RKO (cell line): Measurements from ENCODE around the gene DISC1.
"Not testable (repeated sequence)": the region's sequence is repeated elsewhere in the genome, so short reads cannot be mapped to it uniquely, and the experiment has no call there.

Experiments used
- DNase-seq: peaks from one replicate; pipeline ENCODE4 v3.0.0-alpha.2; 2016; ENCODE audit warnings: low spot score

The DISC1 gene

DNA sequence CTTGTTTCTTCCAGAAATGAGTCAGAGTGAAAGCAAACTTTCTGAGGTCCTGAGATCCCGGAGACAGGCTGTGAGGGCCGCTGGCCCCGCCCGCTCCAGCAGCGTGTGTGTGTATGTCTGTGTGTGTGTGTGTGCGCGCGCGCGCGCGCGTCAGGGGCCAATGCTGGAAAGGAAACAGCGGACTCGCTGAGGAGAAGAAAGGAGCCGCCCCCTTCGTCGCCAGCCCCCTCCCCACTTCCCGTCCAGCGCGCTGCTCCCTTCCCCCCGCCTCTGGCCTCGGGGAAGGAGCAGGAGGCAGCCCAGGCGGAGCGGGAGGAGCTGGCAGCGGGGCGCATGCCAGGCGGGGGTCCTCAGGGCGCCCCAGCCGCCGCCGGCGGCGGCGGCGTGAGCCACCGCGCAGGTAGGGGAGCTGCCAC, at the start of gene DISC1:
Gene DISC1, plus strand, starts transcription at position 256 of the 416 bp plus-strand sequence. Its CDS starts 78 bp downstream, at position 334.
- DNase-seq, result peak; percentile 94

DNA sequence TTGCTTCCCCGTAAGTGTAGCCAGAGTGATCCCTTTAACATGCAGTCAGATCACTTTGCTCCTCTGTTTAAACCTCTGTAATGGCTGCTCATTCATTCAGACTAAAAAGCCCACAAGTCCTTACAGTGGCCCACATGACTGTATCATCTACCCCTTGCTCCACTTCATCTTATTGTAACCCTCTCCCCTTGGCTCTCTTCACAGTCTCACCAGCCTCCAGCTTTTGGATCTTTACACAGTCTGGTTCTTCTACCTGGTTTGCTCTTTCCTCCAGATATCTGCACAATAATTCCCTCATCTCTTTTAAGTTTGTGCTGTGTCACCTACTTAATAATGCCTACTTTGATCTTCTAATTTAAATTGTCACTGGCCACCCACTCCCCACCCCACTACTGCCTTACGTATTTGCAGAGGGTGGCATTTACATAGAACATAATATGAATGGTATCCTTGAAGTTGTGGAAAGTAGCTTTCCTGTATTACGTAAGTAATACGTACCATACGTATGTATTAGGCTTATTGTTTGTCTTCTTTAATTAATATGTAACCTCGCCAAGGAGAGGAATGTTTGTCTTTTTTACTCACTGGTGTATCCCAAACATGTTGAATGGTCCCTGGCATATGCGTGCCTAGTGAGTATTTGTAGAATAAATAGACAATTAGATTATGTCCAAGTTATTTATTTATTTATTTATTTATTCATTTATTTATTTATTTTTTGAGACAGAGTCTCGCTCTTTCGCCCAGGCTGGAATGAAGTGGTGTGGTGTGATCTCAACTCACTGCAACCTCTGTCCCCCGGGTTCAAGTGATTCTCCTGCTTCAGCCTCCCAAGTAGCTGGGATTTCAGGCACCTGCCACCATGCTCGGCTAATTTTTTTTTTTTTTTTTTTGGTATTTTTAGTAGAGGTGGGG, 49.5 kb upstream of the DISC1 start:
- DNase-seq, result no peak

DNA sequence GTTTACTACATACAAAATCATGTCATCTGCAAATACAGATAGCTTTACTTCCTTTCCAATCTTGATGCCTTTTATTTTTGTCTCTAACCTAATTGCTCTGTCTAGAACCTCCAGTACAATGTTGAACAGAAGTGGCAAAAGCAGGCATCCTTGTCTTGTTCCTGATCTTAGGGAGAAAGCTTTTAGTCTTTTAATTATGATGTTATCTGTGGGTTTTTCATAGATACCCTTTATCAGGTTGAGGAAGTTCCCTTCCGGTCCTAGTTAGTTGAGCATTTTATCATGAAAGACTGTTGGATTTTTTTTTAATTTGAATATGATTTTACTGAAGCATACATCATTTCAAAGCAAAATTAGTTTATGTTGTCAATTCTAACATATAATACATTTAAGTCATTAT, 45.7 kb upstream of the DISC1 start:
- no peak for DNase-seq

DNA sequence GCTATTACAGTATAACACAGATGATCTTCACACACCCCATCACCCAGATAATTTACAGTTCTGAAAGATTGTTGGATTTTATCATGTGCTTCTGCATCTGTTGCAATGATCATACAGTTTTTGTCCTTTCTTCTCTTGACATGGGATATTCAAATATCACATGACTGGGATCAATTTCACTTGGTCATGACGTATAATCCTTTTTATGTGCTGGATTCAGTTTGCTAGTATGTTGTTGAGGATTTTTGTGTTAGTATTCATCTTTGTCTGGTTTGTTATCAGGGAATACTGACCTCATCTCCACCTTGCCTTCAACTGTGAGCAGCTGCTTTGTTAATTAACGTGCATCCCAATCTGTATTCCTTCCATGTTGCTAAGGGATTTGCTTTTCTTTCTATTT, 44.7 kb upstream of the DISC1 start:
- DNase-seq, result no peak

DNA sequence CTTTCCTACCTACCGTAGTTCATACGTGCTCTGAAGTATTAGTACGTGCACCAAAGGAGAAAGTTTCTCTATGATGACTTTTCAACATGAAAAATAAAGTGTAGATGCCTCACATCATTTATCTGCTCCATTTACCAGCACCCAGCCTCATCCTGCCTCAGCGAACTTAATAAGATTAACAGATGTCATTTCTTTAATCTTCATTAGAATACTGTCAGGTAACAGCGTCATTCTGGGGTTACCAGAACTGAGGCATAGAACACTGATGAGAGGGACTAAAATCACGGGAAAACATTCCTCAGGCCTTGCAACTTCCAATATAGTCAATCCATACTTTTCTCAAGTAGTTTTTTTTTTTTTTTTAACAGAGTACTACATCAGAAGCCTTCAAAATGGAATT, 43.2 kb upstream of the DISC1 start:
- DNase-seq, result no peak

DNA sequence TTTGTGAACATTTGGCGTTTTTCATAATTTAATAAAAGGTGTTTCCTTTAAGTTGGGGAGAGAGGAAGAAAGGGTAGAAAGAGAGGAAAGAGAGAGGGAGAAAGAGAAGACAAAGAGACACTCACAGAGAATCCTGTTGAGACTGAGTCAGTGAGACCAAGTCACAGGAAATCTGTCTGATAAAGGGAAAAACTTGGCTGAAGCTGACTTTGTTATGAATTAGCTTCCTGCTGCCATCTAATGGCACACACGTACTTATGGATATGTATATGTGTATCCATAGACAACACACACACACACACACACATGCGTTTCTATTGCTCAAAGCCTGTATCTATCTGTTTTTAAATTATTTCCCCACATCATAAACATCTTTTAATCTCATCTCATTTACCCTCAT, 42.5 kb upstream of the DISC1 start:
- DNase-seq, result peak; percentile 88

DNA sequence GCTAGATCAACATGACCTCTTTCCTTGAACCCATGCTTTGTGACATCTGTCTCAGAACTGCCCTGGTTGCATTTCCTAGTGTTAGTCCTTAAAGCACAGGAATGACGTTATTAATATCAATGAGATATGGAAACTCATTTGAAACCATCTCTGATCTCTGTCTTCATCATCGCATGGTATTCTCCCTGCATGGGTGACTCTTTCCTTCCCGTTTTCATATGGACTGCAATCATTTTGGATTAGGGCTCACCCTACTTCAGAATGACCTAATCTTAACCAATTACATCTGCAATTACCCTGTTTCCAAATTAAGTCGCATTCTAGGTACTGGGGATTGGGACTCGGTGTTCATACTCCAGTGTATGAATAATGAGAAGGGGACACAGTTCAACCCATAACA, 41.7 kb upstream of the DISC1 start:
- DNase-seq, result no peak

DNA sequence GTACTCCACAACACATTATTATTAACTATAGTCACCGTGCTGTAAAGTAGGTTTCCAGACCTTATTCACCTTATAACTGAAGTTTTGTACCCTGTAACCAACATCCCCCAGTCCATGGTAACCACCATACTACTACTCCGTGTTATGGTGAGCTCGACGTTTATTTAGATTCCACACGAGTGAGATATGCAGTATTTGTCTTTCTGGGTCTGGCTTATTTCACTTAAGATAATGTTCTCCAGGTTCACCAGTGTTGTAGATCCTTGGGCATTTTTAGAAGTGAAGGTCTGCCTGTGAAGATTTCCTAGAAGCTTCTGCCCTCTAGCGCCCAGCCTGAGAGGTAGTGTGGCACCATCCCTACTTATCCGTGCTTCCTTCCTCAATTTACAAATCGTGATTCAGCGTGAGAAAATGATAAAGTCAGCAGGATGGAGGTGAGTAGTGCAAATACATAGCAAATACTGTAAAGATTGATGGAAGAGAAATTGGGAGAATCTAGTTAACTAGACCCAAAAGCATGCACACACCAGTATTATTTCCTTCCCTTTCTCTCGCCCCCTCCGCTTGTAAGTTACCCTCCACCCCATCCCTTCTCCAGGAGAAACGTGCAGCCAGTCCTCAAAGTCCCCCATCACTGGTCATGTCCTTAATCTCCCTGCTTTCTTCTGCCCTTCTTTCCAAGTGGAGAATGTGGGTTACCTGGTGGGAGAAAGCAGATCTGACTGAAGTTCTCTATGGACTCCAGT, 36.0 kb upstream of the DISC1 start:
- peak; percentile 84 for DNase-seq

DNA sequence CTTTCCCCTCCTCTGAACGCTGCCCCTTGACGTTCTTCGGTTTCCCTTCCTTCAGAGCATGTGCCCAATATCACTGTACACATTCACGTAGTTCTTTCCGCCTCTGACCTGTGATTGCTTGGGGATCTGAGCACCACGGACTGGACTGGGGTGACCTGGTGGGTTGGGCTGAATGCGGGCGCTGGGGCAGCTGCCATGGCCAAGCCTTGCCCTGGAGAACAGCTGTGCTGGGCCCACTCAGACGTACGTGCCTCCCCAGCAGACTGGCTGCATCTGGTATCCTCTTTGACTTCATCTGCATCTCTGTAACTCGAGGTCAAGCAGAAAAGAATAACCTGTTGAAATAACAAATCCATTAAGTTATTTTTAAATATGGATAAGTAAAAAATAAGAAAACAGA, 35.1 kb upstream of the DISC1 start:
- DNase-seq, result no peak

DNA sequence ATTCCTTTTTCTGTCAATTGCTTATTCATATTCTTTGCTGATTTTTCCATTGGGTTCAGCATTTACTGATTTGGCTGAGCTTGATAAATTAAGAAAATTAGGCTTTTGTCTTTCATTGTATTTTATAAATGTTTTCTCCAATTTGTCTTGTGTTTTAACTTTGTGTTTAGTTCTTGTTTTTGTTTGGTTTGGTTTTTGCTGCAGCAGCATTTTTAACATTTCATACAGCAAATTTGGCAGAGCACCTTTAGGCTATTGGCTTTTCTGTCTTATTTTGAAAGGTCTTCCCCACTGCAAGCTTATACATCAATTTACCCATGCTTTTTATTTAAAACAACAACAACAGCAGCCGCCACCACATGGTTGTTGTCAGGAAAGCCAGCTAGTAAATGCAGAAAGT, 33.8 kb upstream of the DISC1 start:
- no peak for DNase-seq

DNA sequence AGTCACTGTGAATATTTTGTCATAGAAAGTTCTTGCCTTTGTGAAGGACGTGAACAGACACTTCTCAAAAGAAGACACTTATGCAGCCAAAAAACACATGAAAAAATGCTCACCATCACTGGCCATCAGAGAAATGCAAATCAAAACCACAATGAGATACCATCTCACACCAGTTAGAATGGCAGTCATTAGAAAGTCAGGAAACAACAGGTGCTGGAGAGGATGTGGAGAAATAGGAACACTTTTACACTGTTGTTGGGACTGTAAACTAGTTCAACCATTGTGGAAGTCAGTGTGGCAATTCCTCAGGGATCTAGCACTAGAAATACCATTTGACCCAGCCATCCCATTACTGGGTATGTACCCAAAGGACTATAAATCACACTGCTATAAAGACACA, 33.3 kb upstream of the DISC1 start:
- DNase-seq, result not testable (repeated sequence)

DNA sequence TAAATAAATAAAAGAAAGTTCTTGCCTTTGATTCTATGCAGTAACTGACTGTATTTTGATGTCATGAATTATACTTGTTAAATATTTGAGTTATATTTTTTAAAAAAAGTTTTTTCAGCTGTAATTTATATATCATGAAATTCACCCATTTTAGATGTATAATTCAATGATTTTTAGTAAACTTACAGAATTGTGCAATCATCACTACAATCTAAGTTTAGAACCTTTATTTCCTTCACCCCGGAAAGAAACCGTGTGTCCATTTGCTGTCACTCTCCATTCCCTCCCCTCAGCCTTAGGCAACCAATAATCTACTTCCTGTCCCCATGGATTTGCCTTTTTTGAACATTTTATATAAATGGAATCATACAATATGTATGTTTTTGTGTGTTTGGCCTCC, 32.5 kb upstream of the DISC1 start:
- DNase-seq, result no peak

DNA sequence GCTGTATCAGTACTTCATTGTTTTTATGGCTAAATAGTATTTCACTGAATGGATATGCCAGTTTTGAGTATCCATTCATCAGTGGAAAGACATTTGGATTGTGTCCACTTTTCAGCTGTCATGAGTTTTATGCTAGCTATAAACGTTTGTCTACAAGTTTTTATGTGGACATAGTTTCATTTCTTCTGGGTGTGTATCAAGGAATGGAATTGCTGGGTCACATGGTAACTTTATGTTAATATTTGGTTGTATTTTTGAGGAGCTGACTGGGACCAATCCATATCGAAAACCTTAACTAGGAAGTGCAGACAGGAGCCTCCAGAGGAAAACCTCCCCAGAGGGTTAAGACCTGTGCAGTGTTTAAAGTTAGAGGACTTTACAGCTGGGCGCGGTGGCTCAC, 31.8 kb upstream of the DISC1 start:
- DNase-seq, result no peak

DNA sequence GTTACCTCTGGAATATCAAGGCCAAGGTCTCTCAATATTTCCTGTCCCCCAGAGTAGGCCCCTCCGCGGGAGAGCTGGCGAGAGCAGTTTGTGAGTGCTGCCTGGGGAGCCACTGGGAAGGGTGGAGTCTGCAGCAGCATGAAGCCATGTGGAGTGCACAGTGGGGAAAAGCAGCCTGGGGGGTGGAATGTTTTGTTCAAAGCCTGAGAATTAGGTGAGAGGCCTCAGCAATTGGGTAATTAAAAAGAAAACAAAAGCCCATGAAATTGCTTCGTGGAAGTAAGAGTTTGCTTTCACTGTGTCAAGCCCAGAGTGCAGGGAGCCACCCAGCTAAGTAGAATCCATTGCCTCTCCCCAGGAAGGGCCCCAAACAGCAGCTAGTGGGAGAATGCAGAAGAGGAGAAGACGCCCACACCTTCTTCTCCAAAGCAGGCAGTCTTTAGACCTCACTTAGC, 30.2 kb upstream of the DISC1 start:
- DNase-seq, result no peak

DNA sequence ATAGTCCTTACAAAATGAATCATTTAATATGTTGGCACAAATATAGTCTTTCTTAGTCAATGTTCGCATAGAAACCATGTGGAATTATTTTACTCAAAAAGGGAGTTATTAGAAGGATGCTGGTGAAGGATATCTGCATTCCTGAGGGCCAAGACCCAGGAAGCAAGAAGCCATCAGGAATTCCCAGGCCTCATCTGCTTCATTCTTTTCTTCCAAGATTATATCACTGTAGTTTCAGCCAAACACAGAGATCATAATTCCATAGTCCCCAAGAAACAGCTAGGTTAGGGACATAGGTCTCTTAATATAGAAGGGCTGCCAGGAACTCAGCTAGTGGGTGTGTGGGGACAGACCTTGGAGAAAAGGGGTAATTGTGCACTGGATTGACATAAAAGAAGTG, 28.6 kb upstream of the DISC1 start:
- no peak for DNase-seq

DNA sequence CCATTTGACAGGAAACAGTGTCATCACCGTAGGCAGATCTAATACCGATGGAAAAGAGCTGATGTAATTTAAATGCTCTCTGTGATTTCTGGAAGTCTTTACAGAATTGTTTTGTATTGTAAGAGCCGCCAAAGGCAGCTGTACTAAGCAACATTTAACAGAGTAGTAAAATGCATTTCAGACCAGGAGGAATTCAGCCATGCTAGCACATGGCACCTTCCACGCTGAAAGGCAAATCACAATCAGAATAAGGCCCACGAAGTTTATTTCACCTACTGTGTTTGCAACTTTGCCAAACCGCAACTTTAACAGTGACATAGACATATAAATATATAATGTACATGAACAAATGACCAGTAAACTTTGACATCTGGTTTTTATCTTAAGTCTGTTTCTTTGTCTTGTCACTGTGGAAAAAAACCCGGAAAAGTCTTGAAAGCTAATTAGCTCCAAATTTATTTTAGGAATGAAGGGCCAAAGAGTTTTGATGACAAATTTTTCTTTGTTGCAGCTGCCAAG, 26.1 kb upstream of the DISC1 start:
- no peak for DNase-seq

DNA sequence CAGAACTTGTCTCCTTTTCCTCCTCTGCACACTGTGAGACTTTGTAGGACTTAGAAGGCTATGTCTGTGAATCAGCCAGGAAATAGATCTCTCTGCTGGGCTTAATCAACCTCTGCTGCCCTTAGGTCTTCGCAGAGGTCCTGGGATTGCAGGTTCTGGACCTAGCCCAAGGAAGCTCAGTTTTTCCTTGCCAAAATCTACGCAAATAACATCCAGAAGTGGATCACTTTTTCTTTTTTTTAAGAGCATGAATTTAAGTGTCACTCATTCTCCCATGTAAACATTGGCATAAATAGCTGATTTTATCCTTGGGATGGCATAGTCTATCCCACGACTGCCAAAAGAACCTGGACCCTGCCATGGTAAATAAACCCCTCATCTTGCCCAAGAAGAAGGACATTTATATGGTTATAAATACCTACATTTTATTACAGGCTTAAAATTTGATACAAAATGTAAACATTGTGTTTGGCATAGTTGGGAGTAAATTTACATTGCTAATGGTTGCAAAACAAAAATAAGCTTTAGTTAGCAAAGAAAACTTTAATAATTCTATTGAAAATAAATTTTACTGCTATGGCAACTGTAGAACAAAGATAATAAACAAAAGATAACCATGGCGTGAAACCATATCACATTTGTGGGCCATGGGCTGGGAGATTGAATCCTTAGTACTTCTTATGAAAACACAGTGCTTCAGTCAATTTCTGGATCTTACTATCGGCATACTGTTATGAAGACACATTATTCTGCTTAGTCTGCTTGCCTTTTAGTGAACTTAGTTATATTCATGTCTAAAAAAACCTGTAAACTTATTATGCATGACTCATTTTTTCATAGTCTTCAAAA, 24.5 kb upstream of the DISC1 start:
- no peak for DNase-seq

DNA sequence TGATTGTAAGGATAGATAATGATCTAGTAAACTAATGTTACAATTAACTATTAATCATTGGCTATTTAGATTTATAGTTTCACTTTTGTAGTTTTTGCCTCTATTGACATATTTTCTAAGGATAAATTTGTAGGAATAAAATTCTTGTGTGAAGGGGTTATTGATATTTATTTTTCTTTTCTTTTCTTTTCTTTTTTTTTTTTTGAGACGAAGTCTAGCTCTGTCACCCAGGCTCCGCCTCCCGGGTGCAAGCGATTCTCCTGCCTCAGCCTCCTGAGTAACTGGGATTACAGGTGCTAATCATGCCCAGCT, 24.0 kb upstream of the DISC1 start:
- no peak for DNase-seq

DNA sequence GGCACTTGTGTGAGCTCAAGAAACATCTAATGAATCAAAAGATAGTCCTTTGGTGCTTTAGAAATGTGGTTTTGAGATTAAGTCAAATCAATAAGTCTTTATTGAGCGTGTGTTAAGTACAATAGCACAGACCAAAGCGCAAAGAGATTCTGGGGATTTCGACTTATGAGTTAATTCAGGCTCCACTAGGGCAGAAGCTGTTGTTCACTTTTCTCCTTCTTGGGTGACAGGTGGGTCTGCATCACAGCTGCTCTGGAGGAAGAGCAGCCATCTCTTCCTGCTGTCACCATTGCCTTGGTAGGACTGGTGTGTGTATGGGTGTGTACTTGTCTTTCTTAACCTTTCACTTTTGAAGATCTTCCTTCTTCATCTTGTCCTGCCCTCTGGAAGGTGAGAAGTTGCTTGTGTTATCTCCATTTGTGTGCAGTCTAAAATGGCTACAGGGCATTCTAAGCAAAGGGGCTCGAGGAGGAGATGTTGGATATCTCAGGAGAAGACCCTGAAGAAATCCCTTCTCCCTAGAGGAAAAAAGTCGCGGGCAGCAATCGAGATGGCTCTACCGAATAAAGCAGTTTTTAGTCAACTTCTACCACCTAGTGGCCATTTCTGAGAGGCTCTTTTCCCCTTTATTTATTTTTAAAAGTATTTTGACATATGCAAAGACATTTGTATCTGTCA, 22.9 kb upstream of the DISC1 start:
- DNase-seq, result peak; percentile 86

DNA sequence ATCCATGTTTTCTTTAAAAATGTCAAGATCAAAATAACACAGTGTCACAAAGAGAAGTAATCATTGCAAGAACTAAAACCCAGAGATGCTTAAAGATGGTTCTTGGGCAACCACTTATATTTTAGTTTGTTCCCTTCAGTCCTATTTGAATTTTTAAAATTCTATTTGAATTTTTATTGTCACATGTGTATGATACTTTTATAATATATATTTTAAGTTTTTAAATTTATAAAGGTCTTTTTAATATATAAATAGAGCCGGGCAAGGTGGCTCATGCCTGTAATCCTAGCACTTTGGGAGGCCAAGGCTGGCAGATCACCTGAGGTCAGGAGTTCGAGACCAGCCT, 22.3 kb upstream of the DISC1 start:
- DNase-seq, result no peak

DNA sequence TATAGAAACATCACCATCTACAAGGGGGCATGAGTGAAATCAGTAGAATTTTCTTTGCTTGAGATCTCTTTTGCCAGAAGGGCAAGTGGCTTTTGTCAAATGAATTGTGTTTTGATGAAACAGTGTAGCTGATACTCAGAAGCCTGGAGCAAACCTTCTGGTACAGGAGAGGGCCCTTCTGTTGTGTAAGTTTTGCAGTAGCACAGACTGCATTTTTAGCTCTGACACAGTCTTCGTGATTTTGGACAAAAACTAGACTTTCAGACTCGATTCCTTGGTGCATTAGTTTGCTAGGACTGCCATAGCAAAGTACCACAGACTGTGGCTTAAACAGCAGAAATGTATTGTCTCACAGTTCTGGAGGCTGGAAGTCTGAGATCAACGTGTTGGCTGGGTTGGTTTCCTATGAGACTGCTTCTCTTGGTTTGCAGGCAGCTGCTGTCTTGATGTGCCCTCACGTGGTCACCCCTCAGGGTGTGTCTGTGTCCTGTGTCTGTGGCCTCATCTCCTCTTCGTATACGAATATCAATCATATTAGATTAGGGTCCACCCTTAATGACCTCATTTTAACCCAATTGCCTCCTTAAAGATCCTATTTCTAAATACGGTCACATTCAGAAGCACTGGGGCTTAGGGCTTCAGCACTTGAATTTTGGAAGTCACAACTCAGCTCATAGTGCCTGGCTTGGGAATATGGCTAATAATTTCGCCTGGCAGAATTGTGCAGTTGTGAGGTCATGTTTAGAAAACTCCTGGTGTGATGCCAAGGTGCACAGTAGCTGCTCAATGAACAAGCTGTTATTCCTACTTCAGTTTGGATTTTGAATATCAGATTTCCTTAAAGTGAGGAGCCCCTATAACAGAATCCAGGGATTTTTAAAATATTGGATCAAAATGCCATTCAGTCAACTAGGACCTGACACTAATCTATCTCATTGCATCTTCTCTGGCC, 21.2 kb upstream of the DISC1 start:
- no peak for DNase-seq
